WTC11 (cell line): Measurements from ENCODE around the gene RPH3AL. TPM values are rescaled to one million over a fixed set of nuclear protein-coding genes. Genes with fewer than 3 reads are reported as not detected.

Experiments
- ATAC-seq: fragments of 200-7000 bp; cut with Tn5 transposase; 2 replicates; pipeline ENCODE4 v1.10.0; 2021; ENCODE audit warnings: mild to moderate bottlenecking, moderate library complexity
- CTCF ChIA-PET: fragments of 300-600 bp; sonication (Branson Sonifier 250); formaldehyde crosslinking; loops from one replicate; lab custom pipeline; 2021; ENCODE audit warnings: antibody characterized with exemption; lab: Charles Lee
- POLR2A ChIA-PET: fragments of 350-600 bp; sonication (Branson Sonifier 250); formaldehyde crosslinking; loops from one replicate; lab custom pipeline; 2021; ENCODE audit warnings: antibody characterized with exemption; lab: Charles Lee
- DNase-seq: peaks from one replicate; pipeline ENCODE4 v3.0.0; 2021; ENCODE audit warnings: low spot score
- H3K27ac Mint-ChIP-seq: 2 replicates; pipeline ENCODE4 v1.8.0; 2021; ENCODE audit warnings: mixed read lengths
- H3K27me3 Mint-ChIP-seq: 2 replicates; pipeline ENCODE4 v1.8.0; 2021; ENCODE audit warnings: low read depth, mild to moderate bottlenecking, moderate library complexity, mixed read lengths
- H3K36me3 Mint-ChIP-seq: 2 replicates; pipeline ENCODE4 v1.8.0; 2021; ENCODE audit warnings: mixed read lengths
- H3K4me1 Mint-ChIP-seq: 2 replicates; pipeline ENCODE4 v1.8.0; 2022; ENCODE audit warnings: mixed read lengths
- H3K4me3 Mint-ChIP-seq: 2 replicates; pipeline ENCODE4 v1.8.0; 2021; ENCODE audit warnings: mild to moderate bottlenecking, moderate library complexity, mixed read lengths
- H3K9me3 Mint-ChIP-seq: 2 replicates; pipeline ENCODE4 v1.8.0; 2021; ENCODE audit warnings: mixed read lengths
- E2F1 ChIP-seq: sonication (generic); formaldehyde crosslinking; IDR thresholded peaks from 2 replicates; pipeline ENCODE4 v1.8.0; 2022; ENCODE audit warnings: mild to moderate bottlenecking, missing genetic modification reagents
- ESRRA ChIP-seq: sonication (generic); formaldehyde crosslinking; IDR thresholded peaks from 2 replicates; pipeline ENCODE4 v1.8.1; 2022; ENCODE audit warnings: mild to moderate bottlenecking, missing genetic modification reagents, borderline replicate concordance
- GTF2I ChIP-seq: fragments of 250-450 bp; sonication (Bioruptor Pico); conservative IDR thresholded peaks from 2 replicates; pipeline ENCODE4 v1.4.0; 2021; ENCODE audit warnings: mild to moderate bottlenecking
- JUN ChIP-seq: sonication (generic); formaldehyde crosslinking; IDR thresholded peaks from 2 replicates; pipeline ENCODE4 v1.8.0; 2023; ENCODE audit warnings: mild to moderate bottlenecking, missing genetic modification reagents
- NFATC4 ChIP-seq: fragments of 250-450 bp; sonication (Bioruptor Pico); IDR thresholded peaks from 2 replicates; pipeline ENCODE4 v1.9.0; 2021; ENCODE audit warnings: mild to moderate bottlenecking
- NR1H2 ChIP-seq: sonication (generic); formaldehyde crosslinking; IDR thresholded peaks from 2 replicates; pipeline ENCODE4 v1.9.0; 2021; ENCODE audit warnings: mild to moderate bottlenecking, moderate library complexity, missing genetic modification reagents
- SOX15 ChIP-seq: fragments of 250-450 bp; sonication (Bioruptor Pico); IDR thresholded peaks from 2 replicates; pipeline ENCODE4 v1.9.0; 2021; ENCODE audit warnings: mild to moderate bottlenecking
- ZNF263 ChIP-seq: sonication (generic); formaldehyde crosslinking; IDR thresholded peaks from 2 replicates; pipeline ENCODE4 v1.8.1; 2022; ENCODE audit warnings: low read depth, mild to moderate bottlenecking, moderate library complexity, missing genetic modification reagents
- ZNF416 ChIP-seq: fragments of 250-450 bp; sonication (Bioruptor Pico); IDR thresholded peaks from 2 replicates; pipeline ENCODE4 v1.9.0; 2021; ENCODE audit warnings: mild to moderate bottlenecking, inconsistent platforms
- ZNF423 ChIP-seq: fragments of 250-450 bp; sonication (Bioruptor Pico); IDR thresholded peaks from 2 replicates; pipeline ENCODE4 v2.1.2; 2022; ENCODE audit warnings: mild to moderate bottlenecking, moderate library complexity
- total RNA-seq: library from RNA; stranded (reverse); gene quantifications from 3 replicates; pipeline ENCODE4 v1.2.3, GENCODE V29; 2021
- TF ChIP-seq, protein P1 (sequence below): sonication (generic); formaldehyde crosslinking; conservative IDR thresholded peaks from 2 replicates; pipeline ENCODE4 v1.8.1; 2023; ENCODE audit warnings: mild to moderate bottlenecking, low read depth, missing genetic modification reagents, moderate library complexity
- TF ChIP-seq, protein P2 (sequence below): sonication (generic); formaldehyde crosslinking; IDR thresholded peaks from 2 replicates; pipeline ENCODE4 v1.8.0; 2023; ENCODE audit warnings: mild to moderate bottlenecking, missing genetic modification reagents
- TF ChIP-seq, protein P3 (sequence below): sonication (generic); formaldehyde crosslinking; IDR thresholded peaks from 2 replicates; pipeline ENCODE4 v1.8.1; 2022; ENCODE audit warnings: low read depth, missing genetic modification reagents, borderline replicate concordance
- TF ChIP-seq, protein P4 (sequence below): fragments of 250-450 bp; sonication (Bioruptor Pico); conservative IDR thresholded peaks from 2 replicates; pipeline ENCODE4 v1.9.0; 2021; ENCODE audit warnings: mild to moderate bottlenecking
- TF ChIP-seq, protein P5 (sequence below): sonication (generic); formaldehyde crosslinking; IDR thresholded peaks from 2 replicates; pipeline ENCODE4 v1.8.1; 2022; ENCODE audit warnings: low read depth, mild to moderate bottlenecking, moderate library complexity, missing genetic modification reagents, borderline replicate concordance

RPH3AL gene
- total RNA-seq, 1 experiment from 2014 or later: 2.0 TPM

DNA sequence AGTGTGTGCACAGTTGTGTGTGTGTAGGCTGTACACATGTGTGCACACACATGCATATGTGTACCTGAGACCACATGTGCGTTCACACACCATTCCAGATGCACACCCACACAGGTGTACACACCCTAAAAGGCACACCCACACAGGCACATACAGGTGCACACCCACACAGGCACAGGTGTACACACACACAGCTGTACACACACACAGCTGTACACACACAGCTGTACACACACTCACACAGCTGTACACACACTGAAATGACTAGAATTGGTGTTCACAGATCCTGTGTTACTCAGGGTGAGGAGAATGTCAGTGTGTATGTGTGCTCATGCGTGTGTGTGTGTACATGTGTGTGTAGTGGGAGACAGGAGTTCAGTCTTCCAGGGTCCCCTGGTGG lies 155.3 kb downstream of the RPH3AL start:
- CTCF ChIA-PET: no interaction called here
- ATAC-seq (no peak), DNase-seq (no peak)
- POLR2A ChIA-PET: no interaction called here
- Mint-ChIP-seq H3K4me1 (peaks cover 33% of the 10 kb centered on the region), H3K9me3 (no peaks in the 10 kb centered on the region), H3K4me3 (no peak overlapping the region), H3K27ac (no peak overlapping the region), H3K36me3 (no peaks in the 10 kb centered on the region), H3K27me3 (peaks cover 2% of the 10 kb centered on the region; the same call in 1 of the 2 replicates)
- TF ChIP-seq, protein P1, sequence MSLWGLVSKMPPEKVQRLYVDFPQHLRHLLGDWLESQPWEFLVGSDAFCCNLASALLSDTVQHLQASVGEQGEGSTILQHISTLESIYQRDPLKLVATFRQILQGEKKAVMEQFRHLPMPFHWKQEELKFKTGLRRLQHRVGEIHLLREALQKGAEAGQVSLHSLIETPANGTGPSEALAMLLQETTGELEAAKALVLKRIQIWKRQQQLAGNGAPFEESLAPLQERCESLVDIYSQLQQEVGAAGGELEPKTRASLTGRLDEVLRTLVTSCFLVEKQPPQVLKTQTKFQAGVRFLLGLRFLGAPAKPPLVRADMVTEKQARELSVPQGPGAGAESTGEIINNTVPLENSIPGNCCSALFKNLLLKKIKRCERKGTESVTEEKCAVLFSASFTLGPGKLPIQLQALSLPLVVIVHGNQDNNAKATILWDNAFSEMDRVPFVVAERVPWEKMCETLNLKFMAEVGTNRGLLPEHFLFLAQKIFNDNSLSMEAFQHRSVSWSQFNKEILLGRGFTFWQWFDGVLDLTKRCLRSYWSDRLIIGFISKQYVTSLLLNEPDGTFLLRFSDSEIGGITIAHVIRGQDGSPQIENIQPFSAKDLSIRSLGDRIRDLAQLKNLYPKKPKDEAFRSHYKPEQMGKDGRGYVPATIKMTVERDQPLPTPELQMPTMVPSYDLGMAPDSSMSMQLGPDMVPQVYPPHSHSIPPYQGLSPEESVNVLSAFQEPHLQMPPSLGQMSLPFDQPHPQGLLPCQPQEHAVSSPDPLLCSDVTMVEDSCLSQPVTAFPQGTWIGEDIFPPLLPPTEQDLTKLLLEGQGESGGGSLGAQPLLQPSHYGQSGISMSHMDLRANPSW (CRISPR knock-in tag): no peak
- TF ChIP-seq ZNF416 (CRISPR knock-in tag): no peak
- no peak for TF ChIP-seq JUN
- TF ChIP-seq ZNF423: no peak
- TF ChIP-seq, protein P2, sequence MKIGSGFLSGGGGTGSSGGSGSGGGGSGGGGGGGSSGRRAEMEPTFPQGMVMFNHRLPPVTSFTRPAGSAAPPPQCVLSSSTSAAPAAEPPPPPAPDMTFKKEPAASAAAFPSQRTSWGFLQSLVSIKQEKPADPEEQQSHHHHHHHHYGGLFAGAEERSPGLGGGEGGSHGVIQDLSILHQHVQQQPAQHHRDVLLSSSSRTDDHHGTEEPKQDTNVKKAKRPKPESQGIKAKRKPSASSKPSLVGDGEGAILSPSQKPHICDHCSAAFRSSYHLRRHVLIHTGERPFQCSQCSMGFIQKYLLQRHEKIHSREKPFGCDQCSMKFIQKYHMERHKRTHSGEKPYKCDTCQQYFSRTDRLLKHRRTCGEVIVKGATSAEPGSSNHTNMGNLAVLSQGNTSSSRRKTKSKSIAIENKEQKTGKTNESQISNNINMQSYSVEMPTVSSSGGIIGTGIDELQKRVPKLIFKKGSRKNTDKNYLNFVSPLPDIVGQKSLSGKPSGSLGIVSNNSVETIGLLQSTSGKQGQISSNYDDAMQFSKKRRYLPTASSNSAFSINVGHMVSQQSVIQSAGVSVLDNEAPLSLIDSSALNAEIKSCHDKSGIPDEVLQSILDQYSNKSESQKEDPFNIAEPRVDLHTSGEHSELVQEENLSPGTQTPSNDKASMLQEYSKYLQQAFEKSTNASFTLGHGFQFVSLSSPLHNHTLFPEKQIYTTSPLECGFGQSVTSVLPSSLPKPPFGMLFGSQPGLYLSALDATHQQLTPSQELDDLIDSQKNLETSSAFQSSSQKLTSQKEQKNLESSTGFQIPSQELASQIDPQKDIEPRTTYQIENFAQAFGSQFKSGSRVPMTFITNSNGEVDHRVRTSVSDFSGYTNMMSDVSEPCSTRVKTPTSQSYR (CRISPR knock-in tag): no peak
- no peak for TF ChIP-seq NFATC4
- TF ChIP-seq NR1H2 (CRISPR knock-in tag): no peak
- TF ChIP-seq, protein P3, sequence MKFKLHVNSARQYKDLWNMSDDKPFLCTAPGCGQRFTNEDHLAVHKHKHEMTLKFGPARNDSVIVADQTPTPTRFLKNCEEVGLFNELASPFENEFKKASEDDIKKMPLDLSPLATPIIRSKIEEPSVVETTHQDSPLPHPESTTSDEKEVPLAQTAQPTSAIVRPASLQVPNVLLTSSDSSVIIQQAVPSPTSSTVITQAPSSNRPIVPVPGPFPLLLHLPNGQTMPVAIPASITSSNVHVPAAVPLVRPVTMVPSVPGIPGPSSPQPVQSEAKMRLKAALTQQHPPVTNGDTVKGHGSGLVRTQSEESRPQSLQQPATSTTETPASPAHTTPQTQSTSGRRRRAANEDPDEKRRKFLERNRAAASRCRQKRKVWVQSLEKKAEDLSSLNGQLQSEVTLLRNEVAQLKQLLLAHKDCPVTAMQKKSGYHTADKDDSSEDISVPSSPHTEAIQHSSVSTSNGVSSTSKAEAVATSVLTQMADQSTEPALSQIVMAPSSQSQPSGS (CRISPR knock-in tag): no peak
- no peak for TF ChIP-seq GTF2I (CRISPR knock-in tag)
- TF ChIP-seq, protein P4, sequence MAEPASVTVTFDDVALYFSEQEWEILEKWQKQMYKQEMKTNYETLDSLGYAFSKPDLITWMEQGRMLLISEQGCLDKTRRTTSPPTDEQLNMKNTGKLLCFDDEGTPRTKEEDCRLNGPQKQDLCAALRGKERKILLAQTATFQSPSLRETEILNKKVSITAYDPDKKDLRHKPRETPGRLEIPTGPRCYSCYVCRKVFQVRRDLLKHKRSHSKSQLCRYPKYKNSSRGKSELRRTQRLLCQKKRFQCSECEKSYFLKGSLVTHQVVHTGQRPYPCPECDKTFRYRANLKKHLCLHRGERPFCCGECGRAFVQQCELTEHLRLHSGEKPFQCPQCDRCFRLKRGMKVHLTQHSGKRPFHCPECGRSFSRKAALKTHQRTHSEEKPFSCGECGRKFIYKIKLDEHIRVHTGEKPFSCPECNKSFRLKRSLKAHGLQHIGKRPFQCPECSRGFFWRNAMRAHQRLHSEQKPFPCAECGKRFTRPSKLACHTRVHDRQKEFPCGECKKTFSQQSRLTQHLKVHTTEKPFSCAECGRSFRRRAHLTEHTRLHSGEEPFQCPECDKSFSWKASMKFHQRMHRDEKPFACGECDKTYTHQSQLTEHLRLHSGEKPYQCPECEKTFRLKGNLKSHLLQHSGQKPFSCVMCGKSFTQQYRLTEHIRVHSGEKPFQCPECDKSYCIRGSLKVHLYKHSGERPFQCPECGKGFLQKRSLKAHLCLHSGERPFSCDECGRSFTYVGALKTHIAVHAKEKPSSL (CRISPR knock-in tag): no peak
- TF ChIP-seq ESRRA (CRISPR knock-in tag): no peak
- TF ChIP-seq, protein P5, sequence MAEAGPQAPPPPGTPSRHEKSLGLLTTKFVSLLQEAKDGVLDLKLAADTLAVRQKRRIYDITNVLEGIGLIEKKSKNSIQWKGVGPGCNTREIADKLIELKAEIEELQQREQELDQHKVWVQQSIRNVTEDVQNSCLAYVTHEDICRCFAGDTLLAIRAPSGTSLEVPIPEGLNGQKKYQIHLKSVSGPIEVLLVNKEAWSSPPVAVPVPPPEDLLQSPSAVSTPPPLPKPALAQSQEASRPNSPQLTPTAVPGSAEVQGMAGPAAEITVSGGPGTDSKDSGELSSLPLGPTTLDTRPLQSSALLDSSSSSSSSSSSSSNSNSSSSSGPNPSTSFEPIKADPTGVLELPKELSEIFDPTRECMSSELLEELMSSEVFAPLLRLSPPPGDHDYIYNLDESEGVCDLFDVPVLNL (CRISPR knock-in tag): no peak
- no peak for TF ChIP-seq SOX15
- no peak for TF ChIP-seq ZNF263 (CRISPR knock-in tag)
- no peak for TF ChIP-seq E2F1
